ENCODE data around the gene CSTA.
A peak's percentile ranks its signal among the peaks of the same experiment; 100 is the strongest.
"Not testable (repeated sequence)": the region's sequence is repeated elsewhere in the genome, so short reads cannot be mapped to it uniquely, and the experiment has no call there.

The CSTA gene

DNA sequence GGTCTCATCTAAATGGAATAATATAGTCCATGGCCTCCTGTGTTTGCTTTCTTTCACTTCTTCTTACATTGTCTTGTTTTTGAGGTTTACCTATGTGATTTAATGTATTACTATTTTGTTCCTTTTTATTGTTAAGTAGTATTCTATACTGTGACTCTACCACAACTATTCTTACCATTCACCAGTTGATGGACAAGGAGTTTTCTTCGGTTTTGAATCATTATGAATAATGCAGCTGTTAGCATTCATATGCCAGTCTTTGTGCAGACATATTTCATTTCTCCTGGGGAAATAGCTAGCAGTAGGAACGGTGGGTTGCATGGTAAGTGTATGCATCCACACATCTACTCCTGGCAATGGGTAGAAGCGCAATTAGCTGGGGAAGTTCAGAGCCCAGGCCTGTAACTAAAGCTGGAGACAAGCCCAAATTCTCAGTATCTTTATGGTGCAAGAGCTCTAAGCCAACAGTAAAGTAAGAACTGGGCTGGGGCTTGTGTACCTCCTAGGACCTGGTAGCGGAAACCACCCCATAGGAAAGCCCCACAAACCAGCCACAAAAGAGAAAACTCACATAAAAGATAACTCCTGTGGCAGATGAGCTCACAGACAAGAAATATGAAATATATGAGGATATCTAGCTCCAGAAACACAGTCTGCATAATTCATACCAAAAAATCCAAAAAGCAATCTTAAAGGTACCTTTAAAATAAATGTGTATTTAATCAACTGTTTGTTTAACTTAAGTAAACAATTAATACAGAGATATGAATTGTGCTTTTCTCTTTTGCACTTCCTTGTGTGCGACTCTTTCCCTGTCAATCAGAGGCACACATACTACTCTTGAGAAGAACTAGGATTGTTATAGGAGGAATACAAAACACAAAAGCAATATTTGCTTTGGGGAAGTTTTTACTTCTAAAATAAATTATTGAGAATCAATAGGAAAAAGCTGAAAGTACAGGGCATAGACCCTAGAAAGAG is 2.7 kb upstream of the CSTA start:
- peak; percentile 16 for DNase-seq

DNA sequence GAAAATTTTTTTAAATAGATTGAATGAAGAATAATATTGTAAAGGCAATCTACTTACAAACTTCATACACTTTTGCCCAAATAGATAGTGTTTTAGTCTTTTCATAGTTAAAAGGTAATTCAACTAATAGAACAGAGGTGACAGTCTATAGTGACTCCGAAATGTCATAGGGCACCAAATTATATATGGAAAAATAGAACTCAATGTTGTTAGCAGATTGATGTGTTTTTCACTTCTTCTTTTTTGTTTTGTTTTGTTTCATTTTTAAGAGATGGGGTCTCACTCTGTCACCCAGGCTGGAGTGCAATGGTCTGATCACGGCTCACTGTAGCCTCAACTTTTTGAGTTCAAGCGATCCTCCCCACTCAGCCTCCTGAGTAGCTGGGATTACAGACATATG is 721 bp downstream of the CSTA start:
- DNase-seq, result no peak

DNA sequence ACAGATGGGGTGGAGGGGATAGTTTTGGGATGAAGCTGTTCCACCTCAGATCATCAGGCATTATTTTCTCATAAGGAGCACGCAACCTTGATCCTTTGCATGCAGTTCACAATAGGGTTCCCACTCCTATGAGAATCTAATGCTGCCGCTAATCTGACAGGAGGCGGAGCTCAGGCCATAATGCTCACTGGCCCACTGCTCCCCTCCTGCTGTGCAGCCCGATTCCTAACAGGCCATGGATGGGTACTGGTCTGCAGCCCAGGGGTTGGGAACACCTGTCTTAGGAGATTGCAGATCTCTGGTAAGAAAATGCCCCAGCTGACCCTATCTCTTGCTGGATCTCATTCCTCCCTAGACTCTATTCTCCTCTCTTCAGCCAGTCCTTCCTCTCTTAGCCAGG is 6.8 kb downstream of the CSTA start:
- DNase-seq, result no peak

DNA sequence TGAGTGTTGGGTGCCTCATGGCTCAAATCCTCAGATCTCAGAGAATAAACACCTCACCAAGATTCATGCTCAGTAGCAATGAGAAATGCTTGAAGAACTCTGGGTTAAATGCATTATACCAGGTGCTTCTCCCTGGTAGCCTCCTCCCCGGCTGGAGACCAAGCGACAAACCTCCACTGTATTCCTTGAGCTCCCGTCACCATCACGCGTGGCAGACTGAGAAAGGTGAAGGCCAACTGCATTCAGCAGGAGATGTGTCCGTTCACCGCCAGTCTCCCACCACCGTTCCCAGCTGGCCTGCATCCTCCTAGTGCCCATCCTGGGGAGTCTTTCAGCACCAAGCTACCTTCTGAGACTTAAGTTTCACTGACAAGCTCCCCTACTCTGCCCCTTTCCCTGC is 7.5 kb downstream of the CSTA start:
- DNase-seq, result no peak

DNA sequence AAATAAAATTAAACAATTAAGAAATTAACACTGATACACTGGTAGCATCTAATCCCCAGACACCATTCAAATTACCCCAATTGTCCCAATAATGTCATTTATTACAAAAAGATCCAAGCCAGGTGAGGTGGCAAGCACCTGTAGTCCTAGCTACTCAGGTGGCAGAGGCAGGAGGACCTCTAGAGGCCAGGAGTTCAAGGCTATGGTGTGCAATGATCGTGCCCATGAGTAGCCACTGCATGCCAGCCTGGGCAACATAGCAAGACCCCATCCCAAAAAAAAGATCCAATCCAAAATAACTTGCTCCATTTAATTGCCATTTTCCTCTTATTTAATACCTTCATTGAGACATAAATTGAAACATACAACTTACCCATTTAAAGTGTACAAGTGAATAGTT is 17.8 kb downstream of the CSTA start:
- DNase-seq, result no peak

DNA sequence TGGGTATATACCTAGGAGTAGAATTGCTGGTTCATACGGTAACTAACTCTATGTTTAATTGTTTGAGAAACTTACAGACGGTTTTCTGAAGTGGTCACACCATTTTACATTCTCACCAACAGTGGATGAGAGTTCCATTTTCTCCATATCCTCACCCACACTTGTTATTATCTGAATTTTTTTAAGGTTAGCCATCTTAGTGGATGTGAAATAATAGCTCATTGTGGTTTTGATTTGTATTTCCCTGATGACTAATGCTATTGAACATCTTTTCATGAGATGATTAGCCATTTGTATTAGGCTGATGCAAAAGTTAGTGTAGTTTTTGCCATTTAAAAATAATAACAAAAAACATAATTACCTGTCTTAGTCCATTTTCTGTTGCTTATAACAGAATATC is 18.6 kb downstream of the CSTA start:
- DNase-seq, result no peak

DNA sequence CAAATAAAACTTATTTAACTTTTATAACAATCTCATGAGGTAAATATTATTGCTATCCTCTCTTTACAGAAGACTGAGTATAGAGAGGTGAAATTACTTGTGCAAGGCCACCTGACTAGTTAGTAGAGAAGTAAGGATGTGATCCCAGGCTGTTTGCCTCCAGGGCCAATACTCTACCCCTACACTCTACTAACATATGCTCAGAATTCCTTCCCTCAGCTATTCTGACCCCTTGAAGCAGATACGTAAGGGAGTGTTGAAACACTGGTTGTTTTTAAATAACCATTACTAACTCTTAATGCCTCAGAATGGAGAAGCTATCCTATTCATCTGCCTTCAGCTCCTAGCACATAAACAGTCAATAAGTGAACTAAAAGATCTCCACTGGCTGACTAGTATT is 24.1 kb downstream of the CSTA start:
- DNase-seq, result no peak

DNA sequence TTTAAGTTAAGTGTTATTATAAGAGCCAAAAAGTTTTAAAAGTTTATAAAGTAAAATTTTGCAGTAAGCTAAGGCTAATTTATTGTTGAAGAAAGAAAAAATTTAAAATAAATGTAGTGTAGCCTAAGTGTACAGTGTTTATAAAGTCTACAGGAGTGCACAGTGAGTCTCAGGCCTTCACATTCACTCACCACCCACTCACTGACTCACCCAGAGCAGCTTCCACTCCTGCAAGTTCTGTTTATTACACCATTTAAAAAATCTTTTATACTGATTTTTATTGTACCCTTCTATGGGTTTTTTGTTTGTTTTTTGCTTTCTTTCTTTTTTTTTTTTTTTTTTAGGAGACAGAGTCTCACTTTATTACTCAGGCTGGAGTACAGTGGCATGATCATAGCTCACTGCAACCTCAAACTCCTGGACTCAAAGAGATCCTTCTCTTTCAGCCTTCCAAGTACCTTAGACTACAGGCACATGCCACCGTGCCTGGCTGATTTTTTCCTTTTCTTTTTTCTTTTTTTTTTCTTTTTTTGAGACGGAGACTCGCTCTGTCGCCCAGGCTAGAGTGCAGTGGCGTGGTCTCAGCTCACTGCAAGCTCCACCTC is 25.9 kb downstream of the CSTA start:
- peak; percentile 11 for DNase-seq

DNA sequence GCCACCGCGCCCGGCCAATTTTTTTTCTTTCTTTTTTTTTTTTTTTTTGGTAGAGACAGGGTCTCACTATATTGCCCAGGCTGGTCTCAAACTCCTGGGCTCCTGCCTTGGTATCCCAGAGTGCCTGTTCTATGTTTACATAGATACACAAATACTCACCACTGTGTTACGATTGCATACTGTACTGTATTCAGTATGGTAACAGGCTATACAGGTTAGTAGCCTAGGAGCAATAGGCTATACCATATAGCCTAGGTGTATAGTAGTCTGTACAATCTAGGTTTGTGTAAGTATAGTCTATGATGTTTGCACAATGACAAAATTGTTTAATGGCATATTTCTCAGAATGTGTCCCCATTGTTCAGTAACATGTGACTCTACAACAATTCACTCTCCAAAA is 26.6 kb downstream of the CSTA start:
- no peak for DNase-seq

DNA sequence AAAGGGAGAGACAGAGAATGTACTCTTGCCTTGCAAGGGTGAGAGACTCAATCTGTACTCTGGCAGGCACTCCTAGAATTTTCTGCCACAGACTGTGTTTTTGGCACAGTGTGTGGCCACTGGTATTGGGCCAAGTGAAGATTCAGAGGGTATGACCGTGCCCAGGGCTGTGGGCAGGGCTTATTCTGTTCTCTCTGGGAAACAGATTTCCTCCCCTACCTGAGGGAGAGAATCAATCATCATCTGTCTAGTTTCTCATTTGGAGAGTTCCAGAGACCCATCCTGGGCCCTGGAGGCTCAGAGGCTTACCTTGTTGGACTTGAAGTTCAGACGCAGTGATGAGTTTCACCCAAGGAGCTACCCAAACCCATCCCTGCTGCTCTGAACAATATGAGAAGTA is 28.2 kb downstream of the CSTA start:
- no peak for DNase-seq

DNA sequence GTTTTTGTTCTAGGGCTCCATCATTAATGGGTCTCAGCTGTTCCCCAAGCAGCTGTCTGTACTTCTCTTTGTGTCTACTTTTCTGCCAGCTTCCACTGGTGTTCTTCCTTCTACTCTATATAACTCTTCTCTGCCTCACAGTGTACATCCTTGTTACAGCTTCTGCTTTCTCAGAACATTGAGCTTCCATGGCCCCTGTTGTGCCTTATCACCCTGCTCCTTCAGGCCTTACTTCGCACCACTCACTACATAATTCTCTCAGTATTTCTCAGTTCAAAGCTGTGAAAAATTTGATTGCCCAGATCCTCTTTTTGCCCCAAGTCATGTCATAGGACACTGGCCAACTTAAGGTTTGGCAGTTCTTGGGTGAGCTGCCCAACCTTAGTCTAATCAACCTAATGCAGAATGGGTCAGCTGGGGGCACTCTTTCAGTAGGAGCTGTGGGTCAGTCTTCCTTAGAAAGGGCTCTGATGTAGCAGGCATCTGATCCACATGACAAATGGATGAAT is 28.9 kb downstream of the CSTA start:
- no peak for DNase-seq

DNA sequence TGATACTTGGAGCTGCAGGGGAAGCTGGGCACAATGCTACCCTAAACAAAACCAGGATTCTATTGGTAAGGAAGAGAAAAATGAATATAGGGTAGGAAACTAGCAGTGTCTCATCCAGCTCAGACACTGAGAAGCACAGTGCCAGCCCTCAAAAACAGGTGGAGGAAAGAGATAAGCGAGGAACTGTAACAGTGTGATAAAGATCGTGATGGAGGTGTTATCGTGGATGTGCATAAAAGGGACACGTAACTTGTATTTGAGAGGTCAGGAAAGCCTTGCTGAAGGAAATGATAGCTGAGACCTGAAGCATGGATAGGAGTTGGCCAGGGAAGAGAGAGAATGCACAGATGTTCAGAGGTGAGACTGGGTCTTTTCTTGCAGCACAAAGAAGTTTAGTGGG is 30.6 kb downstream of the CSTA start:
- no peak for DNase-seq

DNA sequence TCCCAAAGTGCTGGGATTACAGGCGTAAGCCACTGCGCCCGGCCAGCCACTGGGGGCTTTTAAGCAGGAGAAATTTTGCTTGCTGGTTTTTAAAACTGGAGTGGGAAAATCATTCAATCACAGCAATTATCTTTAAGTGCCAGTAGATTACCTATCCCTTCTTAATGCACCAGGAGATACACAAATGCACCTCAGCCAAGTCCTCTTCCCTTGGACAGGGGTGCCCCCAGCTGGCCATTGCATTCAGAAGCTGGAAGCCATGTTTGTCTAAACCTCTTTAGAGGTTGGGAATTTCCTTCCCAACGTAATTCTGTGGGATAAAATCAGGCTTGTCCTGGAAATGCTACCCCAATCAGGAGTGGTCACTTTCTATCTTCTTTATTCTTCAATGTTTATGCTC is 31.4 kb downstream of the CSTA start:
- DNase-seq, result peak; percentile 5

DNA sequence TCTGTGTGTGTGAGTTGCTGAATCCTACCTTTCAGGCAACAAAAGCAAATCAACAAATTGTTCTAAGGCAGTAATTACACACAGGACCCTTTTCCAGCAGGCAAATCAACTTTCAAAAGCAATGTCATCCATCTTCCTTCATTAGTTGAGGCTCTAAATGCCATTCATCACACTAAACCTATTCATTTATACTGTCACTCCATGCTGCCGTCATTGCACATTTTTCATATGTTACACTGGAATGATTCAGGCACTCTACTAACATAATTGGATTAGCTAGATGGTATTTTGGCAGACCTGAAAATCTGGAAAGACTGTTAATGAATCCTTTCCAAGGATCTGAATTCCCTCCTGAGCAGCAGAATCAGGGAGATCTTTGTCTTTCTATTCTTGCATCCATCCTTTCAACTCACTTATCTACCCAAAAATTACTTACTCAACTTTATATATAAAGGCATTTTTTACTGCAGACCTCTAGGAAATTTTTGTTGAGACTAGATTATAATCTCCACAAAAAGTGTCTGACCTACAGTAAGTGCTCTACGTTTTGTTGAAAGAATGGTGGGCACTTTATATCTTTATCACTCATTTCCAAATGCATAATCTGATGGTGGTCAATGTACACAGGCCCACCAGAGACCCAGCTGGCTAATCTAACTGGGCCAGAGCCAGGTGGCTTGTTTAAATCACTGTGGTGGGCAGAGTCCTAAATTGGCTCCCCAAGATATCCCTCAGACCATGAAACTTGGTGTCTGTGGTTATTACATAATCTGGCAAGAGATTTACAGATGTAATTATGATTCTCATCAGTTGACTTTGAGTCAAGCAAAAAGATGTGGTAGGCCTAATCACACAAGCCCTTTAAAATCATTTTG is 33.0 kb downstream of the CSTA start:
- no peak for DNase-seq

DNA sequence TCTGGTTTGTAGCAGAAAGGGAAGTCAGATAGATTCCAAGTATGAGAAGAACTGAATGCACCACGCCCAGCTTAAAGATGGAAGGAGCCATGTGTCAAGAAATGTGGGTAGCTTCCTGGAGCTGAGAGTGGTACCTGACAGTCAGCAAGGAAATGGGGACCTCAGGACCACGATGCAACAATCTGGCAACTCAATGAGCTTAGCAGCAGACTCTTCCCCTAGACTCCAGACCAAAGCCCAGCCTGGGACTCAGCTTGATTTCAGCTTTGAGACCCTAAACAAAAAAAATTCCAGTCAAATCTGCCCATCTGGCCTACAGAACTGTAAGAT is 33.6 kb downstream of the CSTA start:
- no peak for DNase-seq

DNA sequence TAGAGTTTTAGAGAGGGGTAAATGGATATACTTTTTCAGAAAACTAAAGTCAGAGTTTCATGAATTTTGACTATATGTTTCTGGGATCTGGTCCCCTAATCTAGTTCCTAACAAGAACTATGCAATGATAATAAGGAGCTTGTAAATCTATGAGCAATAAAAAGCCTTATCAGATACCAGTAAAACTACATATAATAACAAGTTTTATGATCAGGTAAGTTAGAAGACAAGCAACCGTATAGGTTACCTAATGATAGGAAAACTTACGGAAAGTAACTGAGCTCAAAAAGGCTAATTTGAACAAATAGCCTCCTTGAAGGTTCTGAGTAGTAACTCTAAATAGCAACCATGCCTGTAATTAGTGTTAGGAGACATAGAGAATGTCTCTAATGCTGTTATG is 37.0 kb downstream of the CSTA start:
- no peak for DNase-seq

DNA sequence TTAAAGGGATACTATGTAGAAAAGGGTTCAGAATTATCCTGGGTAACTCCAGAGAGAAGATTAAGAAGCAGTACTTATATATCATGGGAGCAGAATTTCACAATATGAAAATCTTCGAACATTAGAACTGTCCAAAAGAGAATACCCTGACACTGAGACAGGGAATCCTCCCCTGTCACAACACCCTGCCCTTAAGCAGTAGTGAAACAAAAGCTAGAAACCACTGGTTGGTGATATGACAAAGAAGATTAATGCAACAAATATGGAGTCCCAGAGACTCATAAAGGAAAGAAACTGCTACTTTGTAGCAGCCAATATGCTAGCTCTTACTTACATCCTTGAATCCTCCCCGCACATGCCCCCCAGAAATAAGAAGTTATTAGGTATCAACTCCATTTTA is 39.4 kb downstream of the CSTA start:
- no peak for DNase-seq

DNA sequence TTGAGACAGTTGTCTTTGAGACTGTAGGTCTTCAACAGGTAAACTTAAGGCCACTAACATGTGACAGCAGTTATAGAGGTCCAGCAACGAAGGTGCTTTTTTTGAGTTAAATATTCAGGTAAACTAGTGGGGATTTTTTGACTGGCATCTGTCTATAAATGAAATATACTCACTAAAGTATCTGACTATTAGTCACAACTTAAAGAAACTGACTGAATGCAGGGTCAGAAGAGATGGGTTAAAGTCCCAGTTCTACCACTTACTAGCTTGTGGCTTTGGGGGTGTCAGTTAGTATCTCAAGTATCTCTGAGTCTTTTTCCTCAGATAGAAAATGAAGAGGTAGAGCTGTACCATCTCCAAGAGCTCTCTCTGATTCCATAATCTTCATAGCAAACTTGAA is 40.0 kb downstream of the CSTA start:
- no peak for DNase-seq

DNA sequence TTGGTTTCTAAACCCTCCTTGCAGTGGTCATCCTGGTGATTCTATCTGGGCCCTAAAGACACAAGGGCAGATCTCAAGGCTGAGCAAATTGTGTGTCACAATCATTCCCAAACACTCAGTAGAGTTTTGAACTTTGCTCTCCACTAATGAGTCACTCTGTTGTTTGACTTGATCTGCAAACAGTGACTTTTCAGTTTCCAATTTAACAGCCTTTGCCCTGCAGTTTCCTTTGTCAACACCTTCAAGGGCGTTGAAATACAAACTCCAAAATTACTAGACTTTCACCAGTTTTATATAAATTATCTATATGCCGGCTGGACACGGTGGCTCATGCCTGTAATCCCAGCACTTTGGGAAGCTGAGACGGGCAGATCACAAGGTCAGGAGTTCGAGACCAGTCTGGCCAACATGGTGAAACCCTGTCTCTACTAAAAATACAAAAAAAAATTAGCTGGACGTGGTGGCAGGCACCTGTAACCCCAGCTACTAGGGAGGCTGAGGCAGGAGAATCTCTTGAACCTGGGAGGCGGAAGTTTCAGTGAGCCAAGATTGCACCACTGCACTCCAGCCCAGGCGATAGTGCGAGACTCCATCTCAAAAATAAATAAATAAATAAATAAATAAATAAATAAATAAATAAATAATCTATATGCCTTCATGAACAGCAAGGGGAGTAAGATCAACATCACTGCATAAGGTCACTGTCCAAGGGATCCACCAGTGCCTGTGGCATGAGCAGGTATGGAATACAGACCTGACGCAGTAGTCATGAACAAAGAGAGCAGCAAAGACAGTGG is 40.7 kb downstream of the CSTA start:
- DNase-seq, result not testable (repeated sequence)

DNA sequence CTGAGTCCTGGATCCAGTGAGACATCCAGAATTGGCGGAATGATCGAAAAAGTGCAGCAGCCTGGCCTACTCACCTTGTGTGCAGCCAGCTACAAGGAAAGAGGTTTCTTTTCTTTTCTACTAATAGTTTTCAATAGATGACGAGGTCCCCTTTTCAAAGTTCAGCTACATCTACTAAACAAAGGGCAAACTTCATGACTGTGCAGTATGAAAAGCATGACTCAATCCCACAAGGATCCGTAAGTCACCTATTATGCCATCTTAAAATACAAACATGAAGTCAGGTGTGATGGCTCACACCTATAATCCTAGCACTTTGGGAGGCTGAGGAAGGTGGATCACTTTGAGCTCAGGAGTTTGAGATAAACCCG is 41.3 kb downstream of the CSTA start:
- DNase-seq, result no peak

DNA sequence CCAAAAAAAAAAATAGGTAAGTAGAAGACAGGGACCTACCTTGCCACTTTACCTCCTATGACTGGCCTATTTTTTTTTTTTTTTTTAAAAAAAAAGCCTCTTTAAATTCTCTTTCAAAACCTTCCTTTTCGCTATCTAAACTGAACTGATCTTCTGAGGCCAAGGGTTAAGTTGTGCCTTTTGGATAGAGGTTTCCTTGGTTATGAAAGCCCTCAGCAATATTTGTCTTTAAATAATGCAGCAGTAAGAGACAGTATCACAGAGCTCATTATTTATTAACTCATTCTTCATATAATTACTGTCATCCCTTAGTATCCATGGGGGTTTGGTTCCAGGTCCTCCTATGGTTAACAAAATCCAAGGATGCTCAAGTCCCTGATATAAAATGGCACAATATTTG is 49.0 kb downstream of the CSTA start:
- DNase-seq, result no peak

DNA sequence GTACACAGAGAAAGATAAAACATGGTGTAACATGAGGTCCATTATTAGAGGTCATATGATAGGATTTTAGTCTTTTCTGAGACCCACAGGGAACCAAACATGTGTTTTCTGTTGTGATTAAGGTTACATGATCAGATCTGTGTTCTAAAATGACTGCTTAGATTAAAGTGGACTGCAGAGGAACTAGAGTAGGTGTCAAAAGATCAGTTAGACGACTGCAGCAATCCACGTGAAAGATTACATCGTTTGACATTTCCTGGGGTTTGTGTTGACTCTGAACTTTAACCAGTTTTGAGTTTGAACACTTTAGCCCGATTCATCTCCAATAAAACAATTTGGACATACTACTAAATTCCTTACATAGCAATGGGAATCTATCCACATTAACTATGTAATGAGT is 52.9 kb downstream of the CSTA start:
- no peak for DNase-seq

Measured in stimulated activated CD4-positive, alpha-beta T cell treated with anti-CD3 and anti-CD28 coated beads, Interleukin-15, amount 100 ng/mL, for 24 hours (primary cell).